ENCODE data around the gene WDR20.
"Not testable (repeated sequence)": the region's sequence is repeated elsewhere in the genome, so short reads cannot be mapped to it uniquely, and the experiment has no call there.

The WDR20 gene

DNA sequence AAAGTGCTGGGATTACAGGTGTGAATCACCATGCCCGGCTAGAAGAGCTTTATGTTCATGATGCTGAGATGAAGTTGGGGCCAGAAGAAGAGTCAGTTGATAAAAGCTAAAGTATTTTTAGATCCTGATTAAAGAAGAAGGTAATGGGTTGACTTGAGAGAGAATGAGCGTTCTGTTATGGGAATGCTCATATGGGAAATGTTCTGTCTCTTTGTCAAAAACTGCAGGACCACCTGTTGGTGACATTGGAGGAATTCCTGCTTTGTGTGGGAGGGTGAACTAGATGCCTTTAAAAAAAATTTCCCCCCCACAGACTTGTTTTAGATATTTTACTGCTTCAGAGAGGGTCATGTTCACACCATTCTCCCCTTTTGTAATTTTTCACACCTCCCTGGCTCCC lies 6.7 kb downstream of the WDR20 start:
- no peak overlapping the region for H3K27ac ChIP-seq
- no peak for TF ChIP-seq ZFX (IDR thresholded peaks at IDR 0.05)
- TF ChIP-seq, protein P1, sequence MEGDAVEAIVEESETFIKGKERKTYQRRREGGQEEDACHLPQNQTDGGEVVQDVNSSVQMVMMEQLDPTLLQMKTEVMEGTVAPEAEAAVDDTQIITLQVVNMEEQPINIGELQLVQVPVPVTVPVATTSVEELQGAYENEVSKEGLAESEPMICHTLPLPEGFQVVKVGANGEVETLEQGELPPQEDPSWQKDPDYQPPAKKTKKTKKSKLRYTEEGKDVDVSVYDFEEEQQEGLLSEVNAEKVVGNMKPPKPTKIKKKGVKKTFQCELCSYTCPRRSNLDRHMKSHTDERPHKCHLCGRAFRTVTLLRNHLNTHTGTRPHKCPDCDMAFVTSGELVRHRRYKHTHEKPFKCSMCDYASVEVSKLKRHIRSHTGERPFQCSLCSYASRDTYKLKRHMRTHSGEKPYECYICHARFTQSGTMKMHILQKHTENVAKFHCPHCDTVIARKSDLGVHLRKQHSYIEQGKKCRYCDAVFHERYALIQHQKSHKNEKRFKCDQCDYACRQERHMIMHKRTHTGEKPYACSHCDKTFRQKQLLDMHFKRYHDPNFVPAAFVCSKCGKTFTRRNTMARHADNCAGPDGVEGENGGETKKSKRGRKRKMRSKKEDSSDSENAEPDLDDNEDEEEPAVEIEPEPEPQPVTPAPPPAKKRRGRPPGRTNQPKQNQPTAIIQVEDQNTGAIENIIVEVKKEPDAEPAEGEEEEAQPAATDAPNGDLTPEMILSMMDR (conservative IDR thresholded peaks at IDR 0.05) = no peak

DNA sequence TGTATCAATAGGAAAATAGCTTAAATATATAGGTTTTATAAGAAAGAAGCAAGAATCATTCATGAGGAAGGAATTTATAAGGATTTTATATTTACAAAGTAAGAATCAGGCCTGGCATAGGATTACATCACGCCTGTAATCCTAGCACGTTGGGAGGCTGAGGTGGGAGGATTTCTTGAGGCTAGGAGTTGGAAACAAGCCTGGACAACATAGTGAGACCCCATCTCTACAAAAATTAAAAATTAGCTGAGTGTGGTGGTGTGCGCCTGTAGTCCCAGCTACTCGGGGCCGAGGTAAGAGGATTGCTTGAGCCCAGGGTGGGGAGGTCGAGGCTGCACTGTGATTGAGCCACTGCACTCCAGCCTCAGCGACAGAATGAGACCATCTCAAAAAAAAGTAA lies 10.4 kb downstream of the WDR20 start:
- TF ChIP-seq, protein P1 (conservative IDR thresholded peaks at IDR 0.05) = no peak
- TF ChIP-seq ZFX (IDR thresholded peaks at IDR 0.05) = no peak
- no peak overlapping the region for H3K27ac ChIP-seq

DNA sequence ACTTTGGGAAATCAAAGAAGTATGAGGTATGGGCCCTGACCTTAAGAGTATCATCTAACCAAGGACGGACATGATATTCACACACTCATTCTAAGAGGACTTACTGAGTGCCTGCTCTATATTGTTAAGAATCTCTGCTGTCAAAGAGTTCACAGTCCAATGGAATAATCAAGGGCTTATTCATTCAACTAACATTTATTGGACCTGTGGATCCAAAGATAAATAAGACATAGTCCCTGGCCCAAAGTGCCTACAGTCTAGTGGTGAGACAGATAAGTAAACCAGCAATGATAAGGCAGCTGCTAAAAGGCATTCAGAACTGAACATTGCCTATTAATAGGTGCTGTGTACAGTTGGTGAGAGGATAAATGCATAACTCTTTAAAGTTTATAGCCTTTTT lies 11.0 kb downstream of the WDR20 start:
- H3K27ac ChIP-seq = no peak overlapping the region
- TF ChIP-seq, protein P1 (conservative IDR thresholded peaks at IDR 0.05) = no peak
- no peak for TF ChIP-seq ZFX (IDR thresholded peaks at IDR 0.05)

DNA sequence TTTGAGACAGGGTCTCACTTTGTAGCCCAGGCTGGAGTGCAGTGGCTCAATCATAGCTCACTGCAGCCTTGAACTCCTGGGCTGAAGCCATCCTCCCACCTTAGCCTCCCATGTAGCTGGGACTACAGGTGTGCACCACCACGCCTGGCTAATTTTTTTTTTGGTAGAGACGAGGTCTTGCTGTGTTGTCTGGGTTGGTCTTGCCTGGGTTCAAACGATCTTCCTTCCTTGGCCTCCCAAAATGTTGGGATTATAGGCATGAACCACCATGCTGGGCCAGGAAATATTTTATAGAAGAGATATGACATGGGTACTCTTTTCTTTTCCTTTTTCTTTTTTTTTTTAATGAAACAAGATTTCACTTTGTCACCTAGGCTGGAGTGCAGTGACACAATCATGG lies 11.7 kb downstream of the WDR20 start:
- not testable (repeated sequence) for H3K27ac ChIP-seq

DNA sequence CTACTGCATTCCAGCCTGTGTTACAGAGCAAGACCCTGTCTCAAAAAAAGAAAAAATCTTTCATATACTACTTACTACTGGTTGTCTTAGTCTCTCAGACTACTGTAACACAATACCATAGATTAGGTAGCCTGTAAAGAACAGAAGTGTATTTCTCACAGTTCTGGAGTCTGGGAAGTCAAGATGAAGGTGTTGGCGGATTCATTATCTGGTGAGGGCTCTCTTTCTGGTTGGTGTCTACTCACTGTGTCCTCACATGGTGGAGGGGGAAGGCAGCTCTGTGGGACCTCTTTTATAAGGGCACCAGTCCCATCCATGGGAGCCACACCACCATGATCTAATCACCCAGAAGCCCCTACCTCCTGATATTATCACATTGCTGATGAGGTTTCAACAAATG lies 14.4 kb downstream of the WDR20 start:
- TF ChIP-seq ZFX (IDR thresholded peaks at IDR 0.05) = no peak
- TF ChIP-seq, protein P1 (conservative IDR thresholded peaks at IDR 0.05) = no peak
- no peak overlapping the region for H3K27ac ChIP-seq

DNA sequence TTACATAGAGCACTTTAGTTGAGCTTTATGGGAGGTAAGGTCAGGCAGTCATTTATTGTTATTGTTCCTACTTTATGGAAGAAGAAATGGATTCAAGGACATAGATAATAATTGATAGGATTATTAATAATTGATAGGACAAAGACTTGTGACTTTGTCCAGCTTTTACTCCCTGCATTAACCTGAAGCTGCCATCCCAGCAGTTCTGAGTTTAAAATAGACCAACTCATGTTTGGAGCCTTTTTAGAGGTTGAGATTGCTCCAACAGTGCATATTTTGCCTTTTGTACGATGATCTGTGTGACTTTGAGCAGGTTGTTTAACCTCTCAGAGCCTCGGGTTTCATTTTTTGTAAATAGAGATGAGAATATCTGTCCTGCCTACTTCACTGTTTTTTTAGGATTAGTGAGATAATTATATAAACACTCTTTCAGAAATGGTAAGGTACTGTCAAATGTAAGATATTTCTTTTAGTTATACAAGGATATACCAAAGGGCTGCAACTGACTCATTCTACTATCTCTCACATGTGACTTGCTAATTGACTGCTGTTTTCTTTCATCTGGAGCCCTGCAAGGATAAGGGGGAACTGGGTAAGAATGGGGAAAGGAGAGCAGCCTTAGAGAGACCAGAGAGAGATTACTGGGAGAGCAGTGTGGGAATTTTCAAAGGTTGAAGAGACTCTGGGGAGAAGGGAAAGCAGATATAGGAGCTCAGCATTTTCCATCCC lies 15.3 kb downstream of the WDR20 start:
- no peak overlapping the region for H3K27ac ChIP-seq
- TF ChIP-seq ZFX (IDR thresholded peaks at IDR 0.05) = no peak
- TF ChIP-seq, protein P1 (conservative IDR thresholded peaks at IDR 0.05) = no peak

DNA sequence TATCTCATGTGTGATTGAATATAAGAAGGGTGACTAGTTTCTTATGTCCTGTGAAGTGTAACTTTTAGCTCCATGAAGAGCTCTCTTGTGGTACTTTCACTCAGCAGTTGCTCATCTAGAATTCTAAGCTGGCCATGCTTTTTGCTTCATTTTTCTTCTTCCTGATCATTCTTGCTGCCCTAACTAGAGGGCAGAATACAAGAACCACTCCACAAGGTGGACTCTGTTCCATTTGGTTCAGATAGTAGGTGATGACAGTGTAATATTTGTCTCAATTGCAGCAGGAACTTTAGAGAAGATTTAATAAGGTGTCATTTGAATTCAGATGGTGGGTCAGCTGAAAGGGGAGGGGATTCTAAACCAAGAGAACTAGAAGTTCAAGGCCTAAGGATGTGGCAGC lies 17.6 kb downstream of the WDR20 start:
- TF ChIP-seq ZFX (IDR thresholded peaks at IDR 0.05) = no peak
- TF ChIP-seq, protein P1 (conservative IDR thresholded peaks at IDR 0.05) = no peak
- H3K27ac ChIP-seq = no peak overlapping the region

DNA sequence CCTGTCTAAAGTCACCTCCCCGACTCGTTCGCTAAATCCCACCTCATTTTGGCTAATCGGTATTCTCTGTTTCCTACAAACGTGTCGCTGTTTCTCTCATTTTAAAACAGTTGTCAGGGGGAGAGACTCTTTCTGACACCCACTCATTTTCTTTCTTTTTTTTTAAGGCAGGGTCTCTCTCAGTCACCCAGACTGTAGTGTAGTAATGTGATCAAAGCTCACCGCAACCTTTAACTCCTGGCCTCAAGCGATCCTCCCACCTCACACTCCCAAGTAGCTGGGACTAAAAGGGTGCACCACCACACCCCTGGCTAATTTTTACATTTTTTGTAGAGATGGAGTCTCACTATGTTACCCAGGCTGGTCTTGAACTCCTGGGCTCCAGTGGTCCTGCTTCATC lies 19.1 kb downstream of the WDR20 start:
- TF ChIP-seq, protein P1 (conservative IDR thresholded peaks at IDR 0.05) = no peak
- H3K27ac ChIP-seq = no peak overlapping the region

Data from C4-2B (cell line).